ENCODE data around the gene SLC41A1.

GRCh38 chr1:205805082-205805711 lies 7.8 kb downstream of the SLC41A1 start:
- TF ChIP-seq EZH2phosphoT487 (IDR thresholded peaks at IDR 0.05; ENCODE audit: borderline replicate concordance) (no peak), CTCF (conservative IDR thresholded peaks at IDR 0.05; ENCODE audit: low read length) (no peak)

All from Loucy (cell line).